22Rv1 (cell line): ENCODE results near the gene ZFR2.

ENCODE experiments used
- H3K27ac ChIP-seq: fragments of 450-650 bp; 2 replicates; pipeline ENCODE4 v1.5.1; 2017
- CTCF ChIP-seq: fragments of 450-650 bp; IDR thresholded peaks from 2 replicates; pipeline ENCODE4 v1.5.1; 2017; ENCODE audit warnings: mild to moderate bottlenecking
- ZFX ChIP-seq: fragments of 450-650 bp; IDR thresholded peaks from 2 replicates; pipeline ENCODE4 v1.6.1; 2017; ENCODE audit warnings: antibody characterized with exemption, borderline replicate concordance

Gene ZFR2

GRCh38 chr19:3835055-3835435, 33.8 kb downstream of the ZFR2 start:
- no peak overlapping the region for H3K27ac ChIP-seq
- TF ChIP-seq ZFX (no peak), CTCF (no peak)

GRCh38 chr19:3834349-3835054, 34.3 kb downstream of the ZFR2 start:
- H3K27ac ChIP-seq: no peak overlapping the region
- TF ChIP-seq CTCF (no peak), ZFX (no peak)

- TF ChIP-seq CTCF (no peak), ZFX (no peak)
- H3K27ac ChIP-seq: no peak overlapping the region
Measured at GRCh38 chr19:3833578-3834348, 35.1 kb downstream of the ZFR2 start.

GRCh38 chr19:3832001-3832400, 36.8 kb downstream of the ZFR2 start:
- TF ChIP-seq CTCF (no peak), ZFX (no peak)
- H3K27ac ChIP-seq: no peak overlapping the region

GRCh38 chr19:3831601-3832000, 37.2 kb downstream of the ZFR2 start:
- TF ChIP-seq CTCF (no peak), ZFX (no peak)
- H3K27ac ChIP-seq: no peak overlapping the region

- TF ChIP-seq CTCF (no peak), ZFX (no peak)
- no peak overlapping the region for H3K27ac ChIP-seq
Measured at GRCh38 chr19:3830621-3831589, 37.9 kb downstream of the ZFR2 start.
